Spleen (tissue), 11 donors: ENCODE data around the gene SPRY1. TPM values are rescaled to one million over a fixed set of nuclear protein-coding genes. Genes with fewer than 3 reads are reported as not detected.
A peak's percentile ranks its signal among the peaks of the same experiment; 100 is the strongest.

ENCODE experiments used
- DNase-seq: peaks from one replicate; pipeline ENCODE4 v3.0.0-alpha.2; 2020
- H3K27ac ChIP-seq, 8 donors: fragments of 200-600 bp; sonication (generic) in 7 of 8; 1 replicate in 4 of 8; 2 replicates in 4 of 8; pipeline versions ENCODE4 v1.5.0 to v1.8.0; 2016 to 2021; ENCODE audit warnings: inconsistent platforms in 4 of 8, mild to moderate bottlenecking in 4 of 8, moderate library complexity in 1 of 8
- H3K27me3 ChIP-seq, 7 donors: fragments of 200-600 bp; sonication (generic) in 6 of 7; replicated peaks in 1 of 7; 1 replicate in 4 of 7; 2 replicates in 3 of 7; pipeline versions ENCODE4 v1.5.0 to v1.8.0; 2016 to 2021; ENCODE audit warnings: inconsistent platforms in 3 of 7, mild to moderate bottlenecking in 1 of 7
- H3K36me3 ChIP-seq, 6 donors: fragments of 200-600 bp; sonication (generic) in 5 of 6; 1 replicate in 4 of 6; 2 replicates in 2 of 6; pipeline versions ENCODE4 v1.5.0 to v1.8.0; 2016 to 2021; ENCODE audit warnings: inconsistent platforms in 2 of 6
- H3K4me1 ChIP-seq, 6 donors: fragments of 200-600 bp; sonication (generic) in 5 of 6; 1 replicate in 3 of 6; 2 replicates in 3 of 6; pipeline versions ENCODE4 v1.5.0 to v1.8.0; 2016 to 2021; ENCODE audit warnings: inconsistent platforms in 3 of 6
- H3K4me3 ChIP-seq, 8 donors: fragments of 200-600 bp; sonication (generic) in 7 of 8; 1 replicate in 4 of 8; 2 replicates in 4 of 8; pipeline versions ENCODE4 v1.5.0 to v1.8.0; 2016 to 2021; ENCODE audit warnings: inconsistent platforms in 4 of 8, mild to moderate bottlenecking in 4 of 8, moderate library complexity in 2 of 8
- H3K9me3 ChIP-seq, 8 donors: fragments of 200-600 bp; sonication (generic) in 7 of 8; 1 replicate in 4 of 8; 2 replicates in 4 of 8; pipeline versions ENCODE4 v1.5.0 to v1.8.0; 2016 to 2021; ENCODE audit warnings: inconsistent platforms in 4 of 8
- CTCF ChIP-seq, 11 experiments: fragments of 200-600 bp in 7 of 11; fragments of 450-650 bp in 4 of 11; sonication (generic) in 4 of 11; IDR thresholded peaks in 8 of 11; conservative IDR thresholded peaks in 3 of 11; 1 replicate in 7 of 11; 2 replicates in 4 of 11; pipeline versions ENCODE4 v1.4.0 to v1.8.0; 2016 to 2021; ENCODE audit warnings: antibody characterized with exemption in 11 of 11, inconsistent platforms in 4 of 11, mild to moderate bottlenecking in 1 of 11
- POLR2A ChIP-seq, 3 donors: fragments of 450-650 bp; IDR thresholded peaks; one replicate each; pipeline ENCODE4 v1.5.1; 2017; ENCODE audit warnings: antibody characterized with exemption in 3 of 3, mild to moderate bottlenecking in 1 of 3
- POLR2AphosphoS5 ChIP-seq, 3 donors: sonication (generic); formaldehyde crosslinking; IDR thresholded peaks; one replicate each; pipeline ENCODE4 v1.5.1; 2017; ENCODE audit warnings: antibody characterized with exemption in 3 of 3
- whole genome bisulfite sequencing, 5 donors: extraction: QIAGEN DNeasy Blood & Tissue Kit in 3 of 5; methylation state at CpG; one replicate each; pipeline versions ENCODE4 v1.1.5 to v1.1.7; 2013 to 2018; 5-methylcytosine and 5-hydroxymethylcytosine counted together
- intact Hi-C: fragments of 100-400 bp; cut with DNase I; formaldehyde crosslinking; loops from one replicate; pipeline ENCODE4 v1.15.0; 2023; ENCODE audit warnings: low total_unique reads
- polyA plus RNA-seq, 3 donors: library from polyadenylated mRNA; stranded (reverse); fragments of 200-250 nt; gene quantifications; one replicate each; pipeline ENCODE4 v1.2.1, GENCODE V29; 2013
- total RNA-seq, 7 donors: library from RNA; depleted of rRNA in 3 of 7; stranded (reverse); fragments of >200 nt in 3 of 7; fragmentation: NEBNext Ultra II Directional in 4 of 7; extraction: Animal tissue kit (Norgen Biotek cat#: 25700) in 4 of 7; gene quantifications; one replicate each; pipeline versions ENCODE4 v1.1.0 to v1.2.1, GENCODE V29; 2016 to 2021
- donor health status: healthy with polysubstance abuse.
- donor health status: DM: no; HTN: no; CAD: no; lungs with moderate emphysema.
- donor health status: DM: no; HTN: no; CAD: no.
- donor health status: Bipolar disorder and iron deficiency.
- donor health status: healthy.
- donor health status: DM: no; HTN: no; CAD: no.
- donor health status: DM: yes; HTN: yes; CAD: no.

The SPRY1 gene
- total and polyA plus RNA-seq, 10 donors = 7.2 to 71.3 (median 30.6) TPM

- Histone ChIP-seq H3K4me1 (peaks cover 0 to 46% (median 20%) of the 10 kb centered on the region in 6 donors), H3K4me3 (no peak overlapping the region)
Measured at GRCh38 chr4:123406872-123407271, 10.3 kb downstream of the SPRY1 start.

GRCh38 chr4:123408471-123409084 lies 12.0 kb downstream of the SPRY1 start:
- no peaks in the 10 kb centered on the region for H3K9me3 ChIP-seq
- intact Hi-C loops = no loop called here
- peaks cover 0 to 13% (median 1%) of the 10 kb centered on the region in 6 donors for H3K36me3 ChIP-seq
- H3K27me3 ChIP-seq = no peaks in the 10 kb centered on the region
- TF ChIP-seq POLR2A (IDR thresholded peaks at IDR 0.05) (no peak), POLR2AphosphoS5 (IDR thresholded peaks at IDR 0.05) (no peak), CTCF (IDR thresholded peaks at IDR 0.05 in 8 of 11, conservative IDR thresholded peaks at IDR 0.05 in 3 of 11) (no peak)
- no peak overlapping the region for H3K27ac ChIP-seq
- 92 to 98% (median 95%) methylated on average over 5 of the region's 5 CpGs for WGBS, 5 donors
- H3K4me3 ChIP-seq = no peak overlapping the region
- peaks cover 3 to 48% (median 14%) of the 10 kb centered on the region in 6 donors for H3K4me1 ChIP-seq
- no peak for DNase-seq

More at GRCh38 chr4:123406872-123407271, 10.3 kb downstream of the SPRY1 start:
- Histone ChIP-seq H3K9me3 (no peaks in the 10 kb centered on the region), H3K36me3 (peaks cover 0 to 30% (median 6%) of the 10 kb centered on the region in 6 donors), H3K27me3 (no peaks in the 10 kb centered on the region), H3K27ac (no peak overlapping the region)
- WGBS, 5 donors = 88 to 95% (median 91%) methylated on average over 4 of the region's 4 CpGs
- no peak for DNase-seq
- TF ChIP-seq CTCF (IDR thresholded peaks at IDR 0.05 in 8 of 11, conservative IDR thresholded peaks at IDR 0.05 in 3 of 11) (no peak), POLR2A (IDR thresholded peaks at IDR 0.05) (no peak), POLR2AphosphoS5 (IDR thresholded peaks at IDR 0.05) (no peak)
- intact Hi-C loops = no loop called here

- no peak for DNase-seq
- intact Hi-C loops = no loop called here
- Histone ChIP-seq H3K27ac (no peak overlapping the region), H3K9me3 (no peaks in the 10 kb centered on the region), H3K27me3 (no peaks in the 10 kb centered on the region), H3K36me3 (peaks cover 0 to 5% (median 0%) of the 10 kb centered on the region in 6 donors), H3K4me3 (no peak overlapping the region), H3K4me1 (peaks cover 3 to 48% (median 12%) of the 10 kb centered on the region in 6 donors)
- 81 to 95% (median 90%) methylated on average over 2 of the region's 2 CpGs for WGBS, 5 donors
- no peak for TF ChIP-seq POLR2AphosphoS5 (IDR thresholded peaks at IDR 0.05)
- no peak for TF ChIP-seq CTCF (IDR thresholded peaks at IDR 0.05 in 8 of 11, conservative IDR thresholded peaks at IDR 0.05 in 3 of 11)
- TF ChIP-seq POLR2A (IDR thresholded peaks at IDR 0.05) = no peak
Measured at GRCh38 chr4:123409334-123409733, 12.7 kb downstream of the SPRY1 start.

- TF ChIP-seq CTCF (IDR thresholded peaks at IDR 0.05 in 8 of 11, conservative IDR thresholded peaks at IDR 0.05 in 3 of 11) (no peak), POLR2A (IDR thresholded peaks at IDR 0.05) (no peak), POLR2AphosphoS5 (IDR thresholded peaks at IDR 0.05) (no peak)
- H3K27ac ChIP-seq = peak overlapping the region in 5 of 8 donors; percentile 15 to 41 (median 30)
- 80 to 94% (median 86%) methylated on average over 5 of the region's 5 CpGs for WGBS, 5 donors
- H3K27me3 ChIP-seq = no peaks in the 10 kb centered on the region
- no peak for DNase-seq
- no peaks in the 10 kb centered on the region for H3K9me3 ChIP-seq
- H3K4me1 ChIP-seq = peaks cover 3 to 46% (median 11%) of the 10 kb centered on the region in 6 donors
- no peak overlapping the region for H3K4me3 ChIP-seq
- peaks cover 0 to 4% (median 0%) of the 10 kb centered on the region in 6 donors for H3K36me3 ChIP-seq
- intact Hi-C loops = no loop called here
Measured at GRCh38 chr4:123411514-123411913, 14.9 kb downstream of the SPRY1 start.
